ENCODE data around the gene MCL1.
"Not testable (repeated sequence)": the region's sequence is repeated elsewhere in the genome, so short reads cannot be mapped to it uniquely, and the experiment has no call there.

Gene MCL1

DNA sequence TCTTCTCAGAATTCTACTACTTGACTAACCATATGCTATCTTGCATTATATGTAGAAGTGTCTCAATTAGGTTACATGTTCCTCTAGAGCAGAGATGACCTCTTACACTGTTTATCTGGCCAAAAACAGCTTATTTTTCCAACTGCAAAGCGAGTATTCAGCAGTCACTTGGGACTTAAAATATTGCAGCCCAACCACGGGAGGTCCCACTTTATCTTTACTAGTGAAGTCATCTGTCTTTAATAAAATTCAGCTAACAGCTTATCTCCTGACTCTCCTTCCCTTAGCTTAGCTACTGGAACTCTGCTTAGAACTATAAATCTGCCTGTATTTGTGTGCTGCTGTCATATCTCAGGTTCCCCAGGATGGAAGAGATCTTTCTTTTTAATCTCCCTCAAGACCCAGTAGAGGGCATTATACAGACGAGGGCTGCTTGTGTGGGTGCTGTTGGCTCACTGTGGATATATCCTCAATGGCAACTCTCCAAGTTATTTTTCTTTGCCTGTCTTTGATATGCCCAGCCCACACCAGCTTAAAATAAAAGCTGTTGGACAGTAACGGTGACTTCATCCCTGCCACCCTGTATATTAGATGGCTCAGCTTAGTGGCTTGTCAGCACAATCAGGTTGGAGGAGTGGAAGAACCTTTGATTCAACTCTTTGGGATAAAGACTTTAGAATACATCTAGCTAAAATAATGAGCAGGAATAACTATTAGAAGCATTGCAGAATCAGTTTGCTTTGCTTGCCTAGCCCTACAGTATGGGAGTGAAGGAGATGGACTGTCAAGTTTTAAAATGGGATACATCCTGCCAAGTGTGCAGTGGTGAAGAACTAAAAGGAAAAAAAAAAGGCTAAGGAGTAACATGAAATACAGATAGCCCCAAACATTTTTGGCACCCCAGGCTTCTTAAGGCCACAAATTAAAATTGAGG, 40.4 kb upstream of the MCL1 start:
- Histone ChIP-seq H3K4me3 (ENCODE audit: low read depth in 1 of 2, low read length in 2 of 2) (no peak overlapping the region), H3K36me3 (ENCODE audit: control insufficient read depth in 1 of 2, insufficient read depth in 2 of 2, low read length in 2 of 2) (peaks cover 0 to 29% of the 10 kb centered on the region in 2 donors), H3K27ac (ENCODE audit: low read depth, low read length) (no peak overlapping the region), H3K9ac (ENCODE audit: low read depth in 1 of 2, low read length in 2 of 2) (no peak overlapping the region), H3K9me3 (ENCODE audit: control insufficient read depth in 1 of 2, low read length in 2 of 2) (no peaks in the 10 kb centered on the region), H3K27me3 (ENCODE audit: control insufficient read depth in 1 of 2, insufficient read depth in 2 of 2, low read length in 2 of 2) (no peaks in the 10 kb centered on the region), H3K4me1 (ENCODE audit: control insufficient read depth in 1 of 2, insufficient read depth in 2 of 2, low read length in 2 of 2) (peaks cover 22 to 24% of the 10 kb centered on the region in 2 donors)

- no peak overlapping the region for H3K4me3 ChIP-seq (ENCODE audit: low read depth in 1 of 2, low read length in 2 of 2)
- peaks cover 0 to 11% of the 10 kb centered on the region in 2 donors for H3K36me3 ChIP-seq (ENCODE audit: control insufficient read depth in 1 of 2, insufficient read depth in 2 of 2, low read length in 2 of 2)
- no peak overlapping the region for H3K9ac ChIP-seq (ENCODE audit: low read depth in 1 of 2, low read length in 2 of 2)
- H3K27ac ChIP-seq (ENCODE audit: low read depth, low read length) = no peak overlapping the region
- H3K9me3 ChIP-seq (ENCODE audit: control insufficient read depth in 1 of 2, low read length in 2 of 2) = no peaks in the 10 kb centered on the region
- peaks cover 46 to 53% of the 10 kb centered on the region in 2 donors for H3K4me1 ChIP-seq (ENCODE audit: control insufficient read depth in 1 of 2, insufficient read depth in 2 of 2, low read length in 2 of 2)
- no peaks in the 10 kb centered on the region for H3K27me3 ChIP-seq (ENCODE audit: control insufficient read depth in 1 of 2, insufficient read depth in 2 of 2, low read length in 2 of 2)
Observed at GRCh38 chr1:150615346-150616201, 36.2 kb upstream of the MCL1 start.

DNA sequence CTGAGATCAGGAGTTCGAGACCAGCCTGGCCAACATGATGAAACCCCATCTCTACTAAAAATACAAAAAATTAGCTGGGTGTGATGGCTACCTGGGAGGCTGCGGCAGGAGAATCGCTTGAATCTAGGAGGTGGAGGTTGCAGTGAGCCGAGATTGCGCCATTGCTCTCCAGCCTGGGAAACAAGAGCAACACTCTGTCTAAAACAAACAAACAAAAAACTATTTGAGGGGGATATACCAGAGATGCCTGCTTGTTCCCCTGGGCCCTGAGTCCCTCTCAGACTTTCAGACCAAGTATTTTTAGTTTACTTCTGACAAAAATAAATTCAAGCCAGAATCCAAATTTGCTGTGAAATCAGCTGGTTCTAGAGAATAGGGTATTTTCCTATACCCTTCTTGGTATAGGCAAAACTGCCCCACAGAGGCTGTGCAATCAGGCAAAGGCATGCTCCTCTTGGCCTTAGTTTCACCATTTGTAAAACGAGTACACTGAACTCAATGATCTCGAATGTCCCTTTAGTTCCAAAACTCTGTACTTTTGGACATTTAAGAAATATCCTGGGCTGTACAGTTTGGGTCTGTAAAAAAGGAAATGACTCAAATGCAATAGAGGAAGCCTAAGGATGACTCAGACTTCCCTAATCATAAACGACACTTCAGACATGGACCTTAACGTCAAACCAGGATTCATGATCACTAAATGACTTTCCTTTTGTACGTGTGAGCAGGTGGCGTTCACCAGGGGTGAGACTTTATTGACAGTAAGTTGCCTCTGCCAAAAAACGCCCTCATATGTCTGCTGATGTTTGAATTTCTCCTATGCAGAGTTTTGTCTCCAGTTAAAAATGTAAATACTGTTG, 33.9 kb upstream of the MCL1 start:
- Histone ChIP-seq H3K4me1 (ENCODE audit: control insufficient read depth in 1 of 2, insufficient read depth in 2 of 2, low read length in 2 of 2) (peaks cover 41 to 43% of the 10 kb centered on the region in 2 donors), H3K27ac (ENCODE audit: low read depth, low read length) (peak overlapping the region; percentile 87), H3K9me3 (ENCODE audit: control insufficient read depth in 1 of 2, low read length in 2 of 2) (no peaks in the 10 kb centered on the region), H3K27me3 (ENCODE audit: control insufficient read depth in 1 of 2, insufficient read depth in 2 of 2, low read length in 2 of 2) (no peaks in the 10 kb centered on the region), H3K4me3 (ENCODE audit: low read depth in 1 of 2, low read length in 2 of 2) (peak overlapping the region in 1 of 2 donors; percentile 13), H3K36me3 (ENCODE audit: control insufficient read depth in 1 of 2, insufficient read depth in 2 of 2, low read length in 2 of 2) (peaks cover 0 to 4% of the 10 kb centered on the region in 2 donors), H3K9ac (ENCODE audit: low read depth in 1 of 2, low read length in 2 of 2) (peak overlapping the region; percentile 28 to 54)

DNA sequence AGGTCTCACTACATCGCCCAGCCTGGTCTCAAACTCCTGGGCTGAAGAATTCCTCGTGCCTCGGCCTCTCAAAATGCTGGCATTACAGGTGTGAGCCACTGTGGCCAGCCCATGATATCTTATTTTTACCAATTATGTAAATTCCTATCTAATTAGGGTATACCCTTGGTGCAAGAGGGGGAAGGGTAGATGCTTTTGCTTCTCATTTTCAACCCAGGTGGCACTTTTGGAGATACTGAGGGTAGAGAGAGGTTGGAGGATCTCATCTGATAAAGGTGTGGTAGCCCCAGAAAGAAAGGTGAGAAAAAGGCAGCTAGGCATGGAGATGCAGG, 32.6 kb upstream of the MCL1 start:
- Histone ChIP-seq H3K9ac (ENCODE audit: low read depth in 1 of 2, low read length in 2 of 2) (peak overlapping the region; percentile 25 to 27), H3K27me3 (ENCODE audit: control insufficient read depth in 1 of 2, insufficient read depth in 2 of 2, low read length in 2 of 2) (no peaks in the 10 kb centered on the region), H3K4me3 (ENCODE audit: low read depth in 1 of 2, low read length in 2 of 2) (no peak overlapping the region), H3K27ac (ENCODE audit: low read depth, low read length) (peak overlapping the region; percentile 86), H3K4me1 (ENCODE audit: control insufficient read depth in 1 of 2, insufficient read depth in 2 of 2, low read length in 2 of 2) (peaks cover 41 to 43% of the 10 kb centered on the region in 2 donors), H3K9me3 (ENCODE audit: control insufficient read depth in 1 of 2, low read length in 2 of 2) (no peaks in the 10 kb centered on the region), H3K36me3 (ENCODE audit: control insufficient read depth in 1 of 2, insufficient read depth in 2 of 2, low read length in 2 of 2) (peaks cover 0 to 4% of the 10 kb centered on the region in 2 donors)

DNA sequence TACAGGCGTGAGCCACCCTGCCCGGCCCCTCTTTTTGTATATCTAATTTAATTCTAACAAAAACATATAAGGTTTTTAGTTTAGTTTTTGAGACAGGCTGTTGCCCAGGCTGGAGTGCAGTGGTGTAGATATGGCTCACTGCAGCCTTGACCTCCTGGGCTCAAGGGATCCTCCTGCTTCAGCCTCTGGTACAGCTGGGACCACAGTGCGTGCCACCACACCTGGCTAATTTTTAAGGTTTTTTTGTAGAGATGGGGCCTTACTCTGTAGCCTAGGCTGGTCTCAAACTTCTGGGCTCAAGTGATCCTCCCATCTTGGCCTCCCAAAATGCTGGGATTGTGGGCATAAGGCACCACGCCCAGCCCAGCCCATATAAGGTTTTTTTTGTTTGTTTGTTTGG, 31.2 kb upstream of the MCL1 start:
- no peak overlapping the region for H3K4me3 ChIP-seq (ENCODE audit: low read depth in 1 of 2, low read length in 2 of 2)
- H3K4me1 ChIP-seq (ENCODE audit: control insufficient read depth in 1 of 2, insufficient read depth in 2 of 2, low read length in 2 of 2) = peaks cover 41 to 43% of the 10 kb centered on the region in 2 donors
- H3K27ac ChIP-seq (ENCODE audit: low read depth, low read length) = peak overlapping the region; percentile 13
- H3K36me3 ChIP-seq (ENCODE audit: control insufficient read depth in 1 of 2, insufficient read depth in 2 of 2, low read length in 2 of 2) = peaks cover 0 to 4% of the 10 kb centered on the region in 2 donors
- no peaks in the 10 kb centered on the region for H3K9me3 ChIP-seq (ENCODE audit: control insufficient read depth in 1 of 2, low read length in 2 of 2)
- H3K27me3 ChIP-seq (ENCODE audit: control insufficient read depth in 1 of 2, insufficient read depth in 2 of 2, low read length in 2 of 2) = no peaks in the 10 kb centered on the region
- H3K9ac ChIP-seq (ENCODE audit: low read depth in 1 of 2, low read length in 2 of 2) = no peak overlapping the region

DNA sequence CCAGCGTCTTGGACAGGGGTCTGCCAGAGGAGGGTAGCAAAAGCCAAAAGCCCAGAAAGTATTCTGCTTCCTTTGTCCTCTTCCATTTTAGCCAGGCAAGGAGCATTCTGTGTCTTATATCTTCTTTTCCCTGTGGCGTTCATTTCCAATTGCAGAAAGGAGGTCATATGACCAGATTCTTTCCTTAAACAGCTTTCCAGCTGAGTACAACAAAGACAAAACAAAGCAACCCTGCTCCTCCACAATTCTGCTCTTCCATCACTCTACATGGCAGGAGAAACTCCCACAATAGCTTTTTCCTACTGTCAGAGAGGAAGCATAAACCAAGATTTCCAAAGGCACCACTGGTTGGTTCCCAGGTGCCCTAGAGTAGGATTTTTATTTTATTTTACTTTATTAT, 30.3 kb upstream of the MCL1 start:
- H3K9ac ChIP-seq (ENCODE audit: low read depth in 1 of 2, low read length in 2 of 2) = no peak overlapping the region

GRCh38 chr1:150606463-150607142, 27.2 kb upstream of the MCL1 start:
- no peak overlapping the region for H3K27ac ChIP-seq (ENCODE audit: low read depth, low read length)
- no peaks in the 10 kb centered on the region for H3K9me3 ChIP-seq (ENCODE audit: control insufficient read depth in 1 of 2, low read length in 2 of 2)
- peaks cover 10 to 24% of the 10 kb centered on the region in 2 donors for H3K4me1 ChIP-seq (ENCODE audit: control insufficient read depth in 1 of 2, insufficient read depth in 2 of 2, low read length in 2 of 2)
- H3K27me3 ChIP-seq (ENCODE audit: control insufficient read depth in 1 of 2, insufficient read depth in 2 of 2, low read length in 2 of 2) = no peaks in the 10 kb centered on the region
- H3K36me3 ChIP-seq (ENCODE audit: control insufficient read depth in 1 of 2, insufficient read depth in 2 of 2, low read length in 2 of 2) = peaks cover 0 to 3% of the 10 kb centered on the region in 2 donors
- no peak overlapping the region for H3K4me3 ChIP-seq (ENCODE audit: low read depth in 1 of 2, low read length in 2 of 2)
- H3K9ac ChIP-seq (ENCODE audit: low read depth in 1 of 2, low read length in 2 of 2) = no peak overlapping the region

More for the DNA sequence above, 30.3 kb upstream of the MCL1 start:
- no peaks in the 10 kb centered on the region for H3K27me3 ChIP-seq (ENCODE audit: control insufficient read depth in 1 of 2, insufficient read depth in 2 of 2, low read length in 2 of 2)
- H3K4me1 ChIP-seq (ENCODE audit: control insufficient read depth in 1 of 2, insufficient read depth in 2 of 2, low read length in 2 of 2) = peaks cover 36 to 45% of the 10 kb centered on the region in 2 donors
- H3K27ac ChIP-seq (ENCODE audit: low read depth, low read length) = no peak overlapping the region
- H3K9me3 ChIP-seq (ENCODE audit: control insufficient read depth in 1 of 2, low read length in 2 of 2) = no peaks in the 10 kb centered on the region
- no peak overlapping the region for H3K4me3 ChIP-seq (ENCODE audit: low read depth in 1 of 2, low read length in 2 of 2)
- peaks cover 0 to 4% of the 10 kb centered on the region in 2 donors for H3K36me3 ChIP-seq (ENCODE audit: control insufficient read depth in 1 of 2, insufficient read depth in 2 of 2, low read length in 2 of 2)

DNA sequence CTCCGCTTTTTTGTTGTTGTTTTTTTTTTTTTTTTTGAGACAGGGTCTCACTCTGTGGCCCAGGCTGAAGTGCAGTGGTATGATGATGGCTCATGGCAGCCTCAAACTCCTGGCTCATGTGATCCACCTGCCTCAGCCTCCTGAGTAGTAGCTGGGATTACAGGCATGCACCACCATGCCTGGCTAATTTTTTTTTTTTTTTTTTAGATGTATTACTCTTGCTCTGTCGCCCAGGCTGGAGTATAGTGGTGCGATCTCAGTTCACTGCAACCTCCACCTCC, 26.0 kb upstream of the MCL1 start:
- not testable (repeated sequence) for H3K27ac ChIP-seq (ENCODE audit: low read depth, low read length); H3K36me3 ChIP-seq (ENCODE audit: control insufficient read depth in 1 of 2, insufficient read depth in 2 of 2, low read length in 2 of 2); H3K27me3 ChIP-seq (ENCODE audit: control insufficient read depth in 1 of 2, insufficient read depth in 2 of 2, low read length in 2 of 2); H3K4me3 ChIP-seq (ENCODE audit: low read depth in 1 of 2, low read length in 2 of 2); H3K9me3 ChIP-seq (ENCODE audit: control insufficient read depth in 1 of 2, low read length in 2 of 2); H3K9ac ChIP-seq (ENCODE audit: low read depth in 1 of 2, low read length in 2 of 2)
- peaks cover 0 to 18% of the 10 kb centered on the region in 2 donors for H3K4me1 ChIP-seq (ENCODE audit: control insufficient read depth in 1 of 2, insufficient read depth in 2 of 2, low read length in 2 of 2)

DNA sequence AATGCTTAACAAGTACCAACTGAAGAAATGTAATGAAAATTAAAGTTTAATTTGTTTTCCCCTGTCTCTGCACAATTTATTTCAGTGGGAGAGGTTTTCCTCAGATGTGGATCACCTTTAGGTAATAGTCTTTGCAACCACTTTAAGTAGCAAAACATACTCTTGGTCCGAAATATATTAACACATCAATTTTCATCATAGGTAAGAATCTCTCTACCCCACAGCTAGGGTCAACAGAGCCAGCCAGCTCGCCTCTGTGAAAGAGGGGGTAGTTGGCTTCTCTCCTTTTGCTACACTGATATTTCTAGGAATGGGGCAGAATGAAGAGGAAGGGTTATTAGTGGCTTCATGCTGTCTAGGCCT, 24.8 kb upstream of the MCL1 start:
- Histone ChIP-seq H3K27me3 (ENCODE audit: control insufficient read depth in 1 of 2, insufficient read depth in 2 of 2, low read length in 2 of 2) (no peaks in the 10 kb centered on the region), H3K4me3 (ENCODE audit: low read depth in 1 of 2, low read length in 2 of 2) (no peak overlapping the region), H3K36me3 (ENCODE audit: control insufficient read depth in 1 of 2, insufficient read depth in 2 of 2, low read length in 2 of 2) (no peaks in the 10 kb centered on the region), H3K4me1 (ENCODE audit: control insufficient read depth in 1 of 2, insufficient read depth in 2 of 2, low read length in 2 of 2) (peaks cover 0 to 12% of the 10 kb centered on the region in 2 donors), H3K9ac (ENCODE audit: low read depth in 1 of 2, low read length in 2 of 2) (no peak overlapping the region), H3K27ac (ENCODE audit: low read depth, low read length) (peak overlapping the region; percentile 61), H3K9me3 (ENCODE audit: control insufficient read depth in 1 of 2, low read length in 2 of 2) (no peaks in the 10 kb centered on the region)
